Measurements from ENCODE around the gene MCM5. TPM values are rescaled to one million over a fixed set of nuclear protein-coding genes. Genes with fewer than 3 reads are reported as not detected.

Gene MCM5
- total RNA-seq, 1 experiment from 2014 or later: 274 TPM

GRCh38 chr22:35424761-35425160 lies 24.8 kb downstream of the MCM5 start:
- Histone ChIP-seq H3K27me3 (ENCODE audit: insufficient read depth, low read length) (no peaks in the 10 kb centered on the region), H3K18ac (ENCODE audit: insufficient read length, low read depth, low read length) (no peak overlapping the region), H2BK12ac (ENCODE audit: insufficient read length, low read depth, low read length) (no peak overlapping the region), H2BK15ac (ENCODE audit: low read depth, low read length) (no peak overlapping the region), H3K23me2 (ENCODE audit: insufficient read length, low read depth, low read length, poor library complexity, severe bottlenecking) (no peaks in the 10 kb centered on the region), H4K91ac (ENCODE audit: insufficient read length, low read depth, low read length) (no peak overlapping the region), H3K4me2 (ENCODE audit: insufficient read depth, insufficient read length, low read length) (no peak overlapping the region), H3K23ac (ENCODE audit: insufficient read length, low read depth, low read length) (no peak overlapping the region), H3K4me1 (ENCODE audit: insufficient read depth, low read length) (no peaks in the 10 kb centered on the region), H3K56ac (ENCODE audit: insufficient read length, low read depth, low read length) (no peak overlapping the region), H2BK120ac (ENCODE audit: low read depth, low read length, poor library complexity, severe bottlenecking) (no peak overlapping the region), H3K79me2 (ENCODE audit: insufficient read depth, low read length) (no peaks in the 10 kb centered on the region), H2BK20ac (ENCODE audit: low read depth, low read length, poor library complexity, severe bottlenecking) (no peak overlapping the region), H2AFZ (ENCODE audit: low read length) (no peak overlapping the region), H3K4ac (ENCODE audit: low read depth, low read length) (no peak overlapping the region), H3K27ac (ENCODE audit: insufficient read length, low read depth, low read length) (no peak overlapping the region), H4K5ac (ENCODE audit: insufficient read length, low read depth, low read length) (no peak overlapping the region), H4K8ac (replicated peaks; ENCODE audit: insufficient read length, low read depth, low read length) (no peak overlapping the region), H3T11ph (ENCODE audit: low read length) (no peak overlapping the region), H4K20me1 (ENCODE audit: control insufficient read depth, insufficient read depth, insufficient read length) (no peaks in the 10 kb centered on the region), H3K79me1 (ENCODE audit: insufficient read depth, low read depth, low read length, poor library complexity, severe bottlenecking) (no peaks in the 10 kb centered on the region), H3K9ac (ENCODE audit: extremely low read depth, insufficient read length, low read length) (no peak overlapping the region), H3K14ac (ENCODE audit: insufficient read depth, low read length) (no peak overlapping the region), H2AK5ac (ENCODE audit: insufficient read length, low read length) (no peak overlapping the region), H2BK5ac (ENCODE audit: insufficient read length, low read length) (no peak overlapping the region), H3K9me3 (ENCODE audit: control insufficient read depth, low read depth, low read length) (no peaks in the 10 kb centered on the region)
- Mint-ChIP-seq H3K27ac (peak overlapping the region; percentile 7 to 88 (median 59); a peak in 3 of 7 replicates), H3K4me1 (peaks cover 33 to 43% of the 10 kb centered on the region in 2 experiments), H3K9me3 (no peaks in the 10 kb centered on the region), H3K36me3 (ENCODE audit: insufficient read depth in 1 of 3, low read depth in 3 of 3) (peaks cover 40 to 85% (median 75%) of the 10 kb centered on the region in 3 experiments; a peak in 6 of 7 replicates), H3K4me3 (no peak overlapping the region), H3K27me3 (ENCODE audit: low read depth) (no peaks in the 10 kb centered on the region)
- no peak for DNase-seq
- WGBS (ENCODE audit: extremely low coverage, insufficient read length, low lambda C conversion rate): no CpG with 5 or more reads among the region's 7 CpGs
- no peak for TF ChIP-seq CTCF (conservative IDR thresholded peaks at IDR 0.05)
